Activated CD4-positive, alpha-beta T cell treated with anti-CD3 and anti-CD28 coated beads, Interleukin-2, amount 10 ng/mL, durations not matched to agents 7 days and 5 days (primary cell): Measurements from ENCODE around the gene BAD. TPM values are rescaled to one million over a fixed set of nuclear protein-coding genes. Genes with fewer than 3 reads are reported as not detected.

Source experiments
- CTCF ChIA-PET: fragments of 350-600 bp; sonication (Branson Sonifier 250); formaldehyde crosslinking; loops from one replicate; lab custom pipeline; 2021; ENCODE audit warnings: antibody characterized with exemption; lab: Charles Lee
- POLR2A ChIA-PET: fragments of 350-600 bp; sonication (Branson Sonifier 250); formaldehyde crosslinking; loops from one replicate; lab custom pipeline; 2021; ENCODE audit warnings: antibody characterized with exemption; lab: Charles Lee
- DNase-seq: peaks from one replicate; pipeline ENCODE4 v3.0.0-alpha.2; 2020
- H3K27ac Mint-ChIP-seq: one replicate; pipeline ENCODE4 v1.8.0; 2021; ENCODE audit warnings: mild to moderate bottlenecking, moderate library complexity, mixed read lengths
- H3K27me3 Mint-ChIP-seq: one replicate; pipeline ENCODE4 v1.8.0; 2021; ENCODE audit warnings: mixed read lengths
- H3K36me3 Mint-ChIP-seq: one replicate; pipeline ENCODE4 v1.8.0; 2021; ENCODE audit warnings: low read depth, mixed read lengths
- H3K4me1 Mint-ChIP-seq: one replicate; pipeline ENCODE4 v1.8.0; 2021; ENCODE audit warnings: mixed read lengths
- H3K4me3 Mint-ChIP-seq: one replicate; pipeline ENCODE4 v1.8.0; 2021; ENCODE audit warnings: mild to moderate bottlenecking, moderate library complexity, mixed read lengths
- H3K9me3 Mint-ChIP-seq: one replicate; pipeline ENCODE4 v1.8.0; 2021; ENCODE audit warnings: mixed read lengths
- total RNA-seq, 2 experiments: library from RNA; stranded (reverse); gene quantifications; one replicate each; pipeline ENCODE4 v1.2.3, GENCODE V29; 2021

The BAD gene
- total RNA-seq, 2 experiments from 2014 or later = 32.0 to 34.2 TPM

GRCh38 chr11:64265176-64266160, 19.0 kb downstream of the BAD start:
- Mint-ChIP-seq H3K36me3 (peaks cover 1% of the 10 kb centered on the region), H3K4me1 (peaks cover 18% of the 10 kb centered on the region), H3K4me3 (no peak overlapping the region), H3K27ac (no peak overlapping the region), H3K27me3 (no peaks in the 10 kb centered on the region), H3K9me3 (no peaks in the 10 kb centered on the region)
- no peak for DNase-seq
- CTCF ChIA-PET = interaction anchor here (1.5 to 12.3 kb wide), 4 partner anchors 11 to 38 kb away, joined by 3 to 162 read pairs (median 8); partner anchors contain the start of genes PLCB3 and PPP1R14B
- POLR2A ChIA-PET = no interaction called here

- Mint-ChIP-seq H3K9me3 (no peaks in the 10 kb centered on the region), H3K4me3 (no peak overlapping the region), H3K27ac (peak overlapping the region; percentile 50), H3K4me1 (peaks cover 23% of the 10 kb centered on the region), H3K27me3 (no peaks in the 10 kb centered on the region), H3K36me3 (peaks cover 9% of the 10 kb centered on the region)
- no peak for DNase-seq
- ChIA-PET CTCF (interaction anchor here (1.0 to 12.3 kb wide), 5 partner anchors 10 to 53 kb away, joined by 3 to 162 read pairs (median 3); partner anchors contain the start of genes PLCB3, PPP1R14B and TRMT112), POLR2A (no interaction called here)
Observed at GRCh38 chr11:64264371-64264852, 20.1 kb downstream of the BAD start.

- Mint-ChIP-seq H3K27me3 (no peaks in the 10 kb centered on the region), H3K4me1 (peaks cover 24% of the 10 kb centered on the region), H3K4me3 (no peak overlapping the region), H3K27ac (peak overlapping the region; percentile 50), H3K36me3 (peaks cover 12% of the 10 kb centered on the region), H3K9me3 (no peaks in the 10 kb centered on the region)
- DNase-seq = no peak
- ChIA-PET CTCF (interaction anchor here (0.6 to 12.3 kb wide), 6 partner anchors 9 to 53 kb away, joined by 3 to 162 read pairs (median 4); partner anchors contain the start of genes PLCB3, PPP1R14B and TRMT112), POLR2A (no interaction called here)
Observed at GRCh38 chr11:64263947-64264317, 20.5 kb downstream of the BAD start.

GRCh38 chr11:64263021-64263946, 21.2 kb downstream of the BAD start:
- H3K9me3 Mint-ChIP-seq = no peaks in the 10 kb centered on the region
- ChIA-PET POLR2A (interaction anchor here (0.6 kb wide), 1 partner anchor 17 kb away, joined by 3 read pairs; no protein-coding TSS in a partner anchor), CTCF (interaction anchor here (0.6 to 12.3 kb wide), 7 partner anchors 9 to 54 kb away, joined by 3 to 162 read pairs (median 3); partner anchors contain the start of genes PLCB3, PPP1R14B and TRMT112)
- no peak overlapping the region for H3K4me3 Mint-ChIP-seq
- DNase-seq = no peak
- peaks cover 17% of the 10 kb centered on the region for H3K4me1 Mint-ChIP-seq
- no peak overlapping the region for H3K27ac Mint-ChIP-seq
- no peaks in the 10 kb centered on the region for H3K27me3 Mint-ChIP-seq
- peaks cover 12% of the 10 kb centered on the region for H3K36me3 Mint-ChIP-seq

DNA sequence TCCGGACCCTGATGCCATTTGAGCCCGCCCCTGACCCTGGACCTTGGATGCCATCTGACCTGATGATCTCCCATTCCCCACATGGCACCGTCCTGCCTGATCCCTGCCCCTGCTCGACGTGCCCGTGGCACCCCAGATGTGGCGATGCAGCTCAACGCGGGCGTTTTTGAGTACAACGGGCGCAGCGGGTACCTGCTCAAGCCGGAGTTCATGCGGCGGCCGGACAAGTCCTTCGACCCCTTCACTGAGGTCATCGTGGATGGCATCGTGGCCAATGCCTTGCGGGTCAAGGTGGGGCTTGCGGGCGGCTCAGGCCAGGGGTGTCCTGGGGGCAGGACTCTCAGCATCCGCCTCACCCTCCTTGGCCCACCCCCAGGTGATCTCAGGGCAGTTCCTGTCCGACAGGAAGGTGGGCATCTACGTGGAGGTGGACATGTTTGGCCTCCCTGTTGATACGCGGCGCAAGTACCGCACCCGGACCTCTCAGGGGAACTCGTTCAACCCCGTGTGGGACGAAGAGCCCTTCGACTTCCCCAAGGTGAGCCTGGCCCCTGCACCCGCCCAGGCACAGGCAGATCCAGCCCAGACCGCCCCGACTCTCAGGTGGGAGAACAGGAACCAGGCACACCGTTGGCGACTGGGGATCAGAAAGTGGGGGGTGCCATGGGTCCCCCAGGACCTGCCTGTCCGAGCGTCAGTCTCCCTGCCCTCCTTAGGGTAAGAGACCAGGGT, 22.0 kb downstream of the BAD start:
- Mint-ChIP-seq H3K4me3 (no peak overlapping the region), H3K27ac (peak overlapping the region; percentile 28), H3K9me3 (no peaks in the 10 kb centered on the region), H3K4me1 (peaks cover 9% of the 10 kb centered on the region), H3K36me3 (peaks cover 12% of the 10 kb centered on the region), H3K27me3 (no peaks in the 10 kb centered on the region)
- POLR2A ChIA-PET = interaction anchor here (0.6 kb wide), 1 partner anchor 16 kb away, joined by 3 read pairs; no protein-coding TSS in a partner anchor
- CTCF ChIA-PET = interaction anchor here (1.1 to 12.3 kb wide), 2 partner anchors 15 kb away, joined by 3 to 162 read pairs; partner anchors contain the start of genes PLCB3 and PPP1R14B
- DNase-seq = no peak

GRCh38 chr11:64261556-64262080, 22.8 kb downstream of the BAD start:
- H3K27me3 Mint-ChIP-seq = no peaks in the 10 kb centered on the region
- peaks cover 8% of the 10 kb centered on the region for H3K4me1 Mint-ChIP-seq
- DNase-seq = no peak
- POLR2A ChIA-PET = interaction anchor here (0.6 kb wide), 1 partner anchor 503 kb away, joined by 3 read pairs; no protein-coding TSS in a partner anchor
- CTCF ChIA-PET = interaction anchor here (1.7 to 12.3 kb wide), 2 partner anchors 8 to 14 kb away, joined by 5 to 162 read pairs; partner anchors contain the start of genes PLCB3 and PPP1R14B
- H3K4me3 Mint-ChIP-seq = no peak overlapping the region
- no peak overlapping the region for H3K27ac Mint-ChIP-seq
- no peaks in the 10 kb centered on the region for H3K9me3 Mint-ChIP-seq
- peaks cover 12% of the 10 kb centered on the region for H3K36me3 Mint-ChIP-seq

DNA sequence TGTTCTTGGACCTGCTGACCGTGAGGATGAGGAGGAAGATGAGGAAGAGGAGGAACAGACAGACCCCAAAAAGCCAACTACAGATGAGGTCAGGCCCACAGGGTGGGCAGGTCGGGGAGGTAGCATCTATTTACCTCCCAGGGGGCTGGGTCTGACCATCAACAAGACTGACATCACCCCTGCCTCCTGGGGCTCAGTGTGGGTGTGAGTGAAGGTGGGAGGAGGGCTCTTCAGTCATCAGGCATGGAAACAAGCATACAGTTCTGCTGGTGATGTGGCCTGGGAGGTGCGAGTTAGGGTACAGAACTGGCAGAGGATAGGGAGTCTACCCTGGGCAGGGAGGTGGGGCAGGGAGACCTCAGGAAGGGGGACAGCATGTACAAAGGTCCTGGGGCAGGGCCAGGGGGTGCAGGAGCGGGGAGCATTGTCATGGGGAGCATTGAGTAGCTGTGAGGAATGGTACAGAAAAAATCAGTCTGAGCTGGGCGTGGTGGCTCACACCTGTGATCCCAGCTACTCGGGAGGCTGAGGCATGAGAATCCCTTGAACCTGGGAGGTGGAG, 24.2 kb downstream of the BAD start:
- POLR2A ChIA-PET = no interaction called here
- H3K4me1 Mint-ChIP-seq = peaks cover 8% of the 10 kb centered on the region
- no peaks in the 10 kb centered on the region for H3K9me3 Mint-ChIP-seq
- CTCF ChIA-PET = interaction anchor here (1.5 to 12.3 kb wide), 3 partner anchors 9 to 13 kb away, joined by 3 to 162 read pairs (median 5); partner anchors contain the start of genes PLCB3 and PPP1R14B
- peak overlapping the region; percentile 62 for H3K27ac Mint-ChIP-seq
- H3K36me3 Mint-ChIP-seq = peaks cover 12% of the 10 kb centered on the region
- DNase-seq = no peak
- no peaks in the 10 kb centered on the region for H3K27me3 Mint-ChIP-seq
- H3K4me3 Mint-ChIP-seq = no peak overlapping the region

DNA sequence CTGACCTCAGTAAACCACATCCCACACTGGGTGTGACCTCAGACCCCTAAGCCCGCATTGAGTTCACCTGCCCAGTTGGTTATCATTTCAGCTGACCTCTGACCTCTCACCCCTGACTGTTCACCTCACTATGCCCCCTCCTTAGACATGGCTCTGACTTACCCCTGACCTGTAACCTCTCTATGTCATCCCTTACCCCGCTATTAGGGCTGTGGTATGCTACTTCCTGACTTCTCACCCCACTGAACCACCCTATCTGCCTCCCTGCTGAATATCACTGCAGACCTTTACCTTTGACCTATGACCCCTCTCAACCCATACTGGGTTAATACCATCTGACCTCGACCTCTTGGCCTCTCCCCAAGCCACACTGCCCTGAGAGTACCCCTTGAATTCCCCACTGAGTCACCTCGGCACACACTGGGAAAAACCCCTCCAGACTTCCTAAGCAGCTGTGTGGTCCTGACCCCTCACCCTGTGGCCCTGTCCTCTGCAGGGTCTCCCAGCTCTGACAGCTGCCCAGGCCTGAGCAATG, 24.9 kb downstream of the BAD start:
- POLR2A ChIA-PET = no interaction called here
- peaks cover 12% of the 10 kb centered on the region for H3K36me3 Mint-ChIP-seq
- peaks cover 8% of the 10 kb centered on the region for H3K4me1 Mint-ChIP-seq
- no peaks in the 10 kb centered on the region for H3K27me3 Mint-ChIP-seq
- CTCF ChIA-PET = interaction anchor here (1.0 to 1.5 kb wide), 2 partner anchors 12 to 52 kb away, joined by 3 to 4 read pairs; no protein-coding TSS in a partner anchor
- DNase-seq = no peak
- H3K9me3 Mint-ChIP-seq = no peaks in the 10 kb centered on the region
- H3K4me3 Mint-ChIP-seq = no peak overlapping the region
- no peak overlapping the region for H3K27ac Mint-ChIP-seq

DNA sequence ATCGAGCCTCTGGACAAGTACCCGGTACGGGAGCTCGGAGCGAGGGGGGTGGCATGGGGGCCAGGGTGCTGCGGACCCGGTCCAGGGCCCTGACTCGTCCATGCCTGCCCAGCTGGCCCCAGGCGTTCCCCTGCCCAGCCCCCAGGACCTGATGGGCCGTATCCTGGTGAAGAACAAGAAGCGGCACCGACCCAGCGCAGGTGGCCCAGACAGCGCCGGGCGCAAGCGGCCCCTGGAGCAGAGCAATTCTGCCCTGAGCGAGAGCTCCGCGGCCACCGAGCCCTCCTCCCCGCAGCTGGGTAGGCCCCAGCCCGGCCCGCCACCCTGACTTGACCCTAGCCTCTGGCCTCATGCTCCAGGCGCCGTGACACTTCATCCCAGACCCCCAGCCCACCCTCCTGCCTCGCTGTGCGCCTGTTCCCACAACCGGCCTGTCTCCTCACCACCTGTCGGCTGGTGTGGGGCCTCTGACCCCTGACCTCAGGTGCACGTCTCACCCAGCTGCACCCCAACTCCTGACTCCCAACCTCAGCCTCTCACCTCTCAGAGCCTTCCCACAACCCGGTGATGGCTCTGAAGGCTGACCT, 25.4 kb downstream of the BAD start:
- Mint-ChIP-seq H3K27ac (no peak overlapping the region), H3K27me3 (no peaks in the 10 kb centered on the region), H3K4me1 (peaks cover 8% of the 10 kb centered on the region), H3K9me3 (no peaks in the 10 kb centered on the region), H3K36me3 (peaks cover 12% of the 10 kb centered on the region), H3K4me3 (no peak overlapping the region)
- ChIA-PET POLR2A (no interaction called here), CTCF (interaction anchor here (1.0 to 1.5 kb wide), 3 partner anchors 13 to 59 kb away, joined by 3 to 4 read pairs (median 3); partner anchors contain the start of gene PRDX5)
- DNase-seq = no peak

- POLR2A ChIA-PET = no interaction called here
- CTCF ChIA-PET = interaction anchor here (1.0 to 1.3 kb wide), 2 partner anchors 12 to 59 kb away, joined by 3 to 4 read pairs; partner anchors contain the start of genes PPP1R14B and PRDX5
- no peak overlapping the region for H3K27ac Mint-ChIP-seq
Observed at GRCh38 chr11:64258356-64258755, 26.1 kb downstream of the BAD start.

More at GRCh38 chr11:64258356-64258755, 26.1 kb downstream of the BAD start:
- Mint-ChIP-seq H3K4me1 (peaks cover 8% of the 10 kb centered on the region), H3K4me3 (no peak overlapping the region), H3K27me3 (no peaks in the 10 kb centered on the region), H3K36me3 (peaks cover 12% of the 10 kb centered on the region), H3K9me3 (no peaks in the 10 kb centered on the region)
- no peak for DNase-seq
